Measurements from ENCODE around the gene PRR29.

The PRR29 gene

GRCh38 chr17:64042700-64043485, 44.7 kb downstream of the PRR29 start:
- Histone ChIP-seq H3K36me3 (ENCODE audit: insufficient read depth, low read length) (peaks cover 37% of the 10 kb centered on the region), H3K27ac (ENCODE audit: low read depth, low read length) (no peak overlapping the region)

DNA sequence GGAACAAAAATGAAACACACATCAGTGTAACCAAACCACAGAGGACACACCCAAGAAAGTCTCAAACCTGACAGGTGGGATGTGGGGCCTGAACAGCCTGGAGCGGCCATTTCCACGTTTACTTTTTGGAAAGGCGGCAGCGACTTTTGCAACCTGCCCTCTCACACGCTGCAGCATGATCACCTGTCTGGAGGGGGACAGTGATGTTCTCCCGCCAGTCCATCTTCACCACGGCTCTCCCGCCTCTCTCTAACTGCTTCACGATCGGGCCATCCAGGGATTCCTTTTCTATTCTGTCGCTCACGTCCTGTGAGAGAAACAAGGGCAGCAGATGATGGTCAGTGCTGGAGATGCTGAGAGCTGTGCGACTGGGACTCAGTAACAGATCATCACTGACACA, 47.0 kb downstream of the PRR29 start:
- H3K36me3 ChIP-seq (ENCODE audit: insufficient read depth, low read length): peaks cover 48% of the 10 kb centered on the region
- no peak overlapping the region for H3K27ac ChIP-seq (ENCODE audit: low read depth, low read length)
- H3K27me3 ChIP-seq (ENCODE audit: control insufficient read depth in 1 of 2, insufficient read depth in 2 of 2, low read length in 2 of 2): no peaks in the 10 kb centered on the region
- H3K9ac ChIP-seq (ENCODE audit: low read length): no peak overlapping the region
- no peaks in the 10 kb centered on the region for H3K4me1 ChIP-seq (ENCODE audit: insufficient read depth, low read length)
- no peaks in the 10 kb centered on the region for H3K9me3 ChIP-seq (ENCODE audit: low read length)
- no peak overlapping the region for H3K4me3 ChIP-seq (ENCODE audit: low read depth in 1 of 2, low read length in 2 of 2)

More at GRCh38 chr17:64042700-64043485, 44.7 kb downstream of the PRR29 start:
- H3K4me3 ChIP-seq (ENCODE audit: low read depth in 1 of 2, low read length in 2 of 2): no peak overlapping the region
- no peaks in the 10 kb centered on the region for H3K4me1 ChIP-seq (ENCODE audit: insufficient read depth, low read length)
- no peak overlapping the region for H3K9ac ChIP-seq (ENCODE audit: low read length)
- no peaks in the 10 kb centered on the region for H3K9me3 ChIP-seq (ENCODE audit: low read length)
- no peaks in the 10 kb centered on the region for H3K27me3 ChIP-seq (ENCODE audit: control insufficient read depth in 1 of 2, insufficient read depth in 2 of 2, low read length in 2 of 2)

DNA sequence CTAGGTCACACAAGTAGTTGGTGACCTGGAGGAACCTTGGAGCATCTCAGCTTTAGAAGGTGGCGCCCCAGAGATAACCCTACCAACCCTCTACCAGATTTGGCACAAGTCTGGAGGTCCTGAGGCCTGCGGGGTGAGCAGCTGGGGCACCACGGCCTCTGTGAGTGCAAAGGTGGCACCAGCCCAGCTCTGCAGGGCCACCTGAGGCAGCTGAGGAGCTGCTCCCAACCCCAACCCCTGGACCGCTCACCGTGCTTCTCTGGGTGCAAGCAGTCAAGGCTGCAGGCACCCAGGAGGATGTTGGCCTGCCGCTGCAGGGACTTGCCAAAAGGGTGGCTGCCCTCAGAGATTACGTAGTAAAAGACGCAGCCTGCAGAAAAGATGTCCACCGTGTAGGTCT, 50.7 kb downstream of the PRR29 start:
- Histone ChIP-seq H3K27me3 (ENCODE audit: control insufficient read depth in 1 of 2, insufficient read depth in 2 of 2, low read length in 2 of 2) (no peaks in the 10 kb centered on the region), H3K4me1 (ENCODE audit: insufficient read depth, low read length) (no peaks in the 10 kb centered on the region), H3K9me3 (ENCODE audit: low read length) (no peaks in the 10 kb centered on the region), H3K9ac (ENCODE audit: low read length) (no peak overlapping the region), H3K36me3 (ENCODE audit: insufficient read depth, low read length) (peaks cover 67% of the 10 kb centered on the region), H3K4me3 (ENCODE audit: low read depth in 1 of 2, low read length in 2 of 2) (no peak overlapping the region), H3K27ac (ENCODE audit: low read depth, low read length) (no peak overlapping the region)

- H3K9ac ChIP-seq (ENCODE audit: low read length): no peak overlapping the region
- no peak overlapping the region for H3K27ac ChIP-seq (ENCODE audit: low read depth, low read length)
- no peaks in the 10 kb centered on the region for H3K4me1 ChIP-seq (ENCODE audit: insufficient read depth, low read length)
- H3K27me3 ChIP-seq (ENCODE audit: control insufficient read depth in 1 of 2, insufficient read depth in 2 of 2, low read length in 2 of 2): no peaks in the 10 kb centered on the region
- H3K4me3 ChIP-seq (ENCODE audit: low read depth in 1 of 2, low read length in 2 of 2): no peak overlapping the region
- H3K36me3 ChIP-seq (ENCODE audit: insufficient read depth, low read length): peaks cover 52% of the 10 kb centered on the region
- H3K9me3 ChIP-seq (ENCODE audit: low read length): no peaks in the 10 kb centered on the region
Observed at GRCh38 chr17:64051153-64051552, 53.0 kb downstream of the PRR29 start.

DNA sequence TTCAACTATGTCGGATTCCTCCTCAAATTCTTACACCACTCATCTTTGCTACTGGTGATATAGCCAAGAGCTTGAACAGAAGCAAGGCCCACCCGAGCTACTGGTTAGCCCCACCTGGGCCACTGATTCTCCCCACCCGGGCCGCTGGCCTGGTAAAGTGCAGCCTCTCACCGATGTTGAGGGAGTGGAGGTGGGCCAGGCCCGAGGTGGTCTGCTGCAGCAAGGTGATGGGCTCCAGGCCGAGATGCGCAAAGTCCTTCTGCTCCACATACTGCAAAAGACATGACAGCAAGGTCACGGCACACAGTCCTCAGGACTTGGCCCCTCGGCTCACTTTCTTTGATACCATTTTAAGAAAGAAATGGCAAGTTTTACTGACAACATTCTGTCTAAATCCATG, 55.0 kb downstream of the PRR29 start:
- H3K4me3 ChIP-seq (ENCODE audit: low read depth in 1 of 2, low read length in 2 of 2): no peak overlapping the region
- H3K27me3 ChIP-seq (ENCODE audit: control insufficient read depth in 1 of 2, insufficient read depth in 2 of 2, low read length in 2 of 2): no peaks in the 10 kb centered on the region
- H3K9me3 ChIP-seq (ENCODE audit: low read length): no peaks in the 10 kb centered on the region
- H3K36me3 ChIP-seq (ENCODE audit: insufficient read depth, low read length): peaks cover 49% of the 10 kb centered on the region
- H3K27ac ChIP-seq (ENCODE audit: low read depth, low read length): no peak overlapping the region
- H3K9ac ChIP-seq (ENCODE audit: low read length): no peak overlapping the region
- no peaks in the 10 kb centered on the region for H3K4me1 ChIP-seq (ENCODE audit: insufficient read depth, low read length)

Measured in muscle layer of colon (tissue), 2 donors.